HAP-1 (cell line): ENCODE results near the gene CAMK2D.

Source experiments
- DNase-seq, 2 experiments: peaks; one replicate each; pipeline ENCODE4 v3.0.0-alpha.2; 2016 to 2020; ENCODE audit warnings: low spot score in 2 of 2
- H3K27me3 ChIP-seq: fragments of 250-450 bp; sonication (Bioruptor Pico); 2 replicates; pipeline ENCODE4 v1.5.1; 2020; ENCODE audit warnings: low read depth, mild to moderate bottlenecking, moderate library complexity
- H3K36me3 ChIP-seq: fragments of 250-450 bp; sonication (Bioruptor Pico); replicated peaks from 2 replicates; pipeline ENCODE4 v1.5.1; 2020; ENCODE audit warnings: mild to moderate bottlenecking
- H3K4me1 ChIP-seq: fragments of 250-450 bp; sonication (Bioruptor Pico); 2 replicates; pipeline ENCODE4 v1.5.1; 2020; ENCODE audit warnings: mild to moderate bottlenecking
- H3K4me3 ChIP-seq: fragments of 250-450 bp; sonication (Bioruptor Pico); 2 replicates; pipeline ENCODE4 v1.5.1; 2020; ENCODE audit warnings: mild to moderate bottlenecking, moderate library complexity
- H3K9me3 ChIP-seq: fragments of 250-450 bp; sonication (Bioruptor Pico); 2 replicates; pipeline ENCODE4 v1.5.1; 2020; ENCODE audit warnings: mild to moderate bottlenecking, moderate library complexity
- in situ Hi-C: fragments of 300-500 bp; cut with MboI; formaldehyde crosslinking; loops from 3 replicates; pipeline ENCODE4 v1.14.3; 2020; ENCODE audit warnings: low sequenced_read_pairs, inconsistent platforms, mixed read lengths

The CAMK2D gene

DNA sequence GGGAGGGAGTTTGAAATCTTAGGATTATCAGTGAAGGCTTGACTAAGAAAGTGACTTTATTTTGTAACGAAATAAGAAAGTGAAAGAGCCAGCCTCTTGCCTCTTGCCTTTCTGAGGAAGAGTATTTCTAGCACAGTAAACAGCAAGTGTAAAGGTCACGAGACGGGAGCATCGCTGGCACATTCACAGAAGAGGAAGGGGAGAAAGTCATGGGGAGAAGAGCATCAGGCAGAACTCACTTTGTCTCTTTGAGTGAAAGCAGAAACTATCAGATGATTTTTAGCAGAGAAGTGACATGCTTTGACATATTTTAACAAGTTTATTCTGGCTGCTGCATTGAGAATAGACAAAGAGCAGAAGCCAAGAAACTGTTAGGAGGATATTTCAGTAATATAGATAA, 313.8 kb downstream of the CAMK2D start:
- no peaks in the 10 kb centered on the region for H3K27me3 ChIP-seq
- no peak overlapping the region for H3K4me3 ChIP-seq
- DNase-seq, result no peak
- H3K36me3 ChIP-seq, result no peaks in the 10 kb centered on the region
- H3K4me1 ChIP-seq, result peaks cover 18% of the 10 kb centered on the region
- in situ Hi-C loops, result no loop called here
- no peaks in the 10 kb centered on the region for H3K9me3 ChIP-seq

DNA sequence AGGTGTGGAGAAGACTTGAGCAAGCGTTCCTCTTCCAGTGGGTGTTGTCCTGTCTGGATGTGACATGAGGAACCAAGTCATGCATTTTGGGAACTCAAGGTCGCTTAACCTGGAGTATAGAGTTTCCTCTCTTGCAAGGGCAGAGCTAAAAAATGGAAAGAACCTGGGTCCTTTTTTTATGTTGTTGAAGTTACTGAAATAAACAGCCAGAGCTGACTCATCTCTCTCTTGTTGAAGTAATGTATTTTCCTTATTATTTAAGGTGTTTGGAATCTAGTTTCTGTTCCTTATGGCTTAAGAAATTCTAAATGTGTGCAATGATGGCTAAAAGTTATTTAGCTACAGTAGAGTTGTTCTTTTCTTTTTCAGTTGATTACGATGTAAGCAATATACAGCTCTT, 314.5 kb downstream of the CAMK2D start:
- H3K4me1 ChIP-seq, result peaks cover 11% of the 10 kb centered on the region
- H3K9me3 ChIP-seq, result no peaks in the 10 kb centered on the region
- in situ Hi-C loops, result no loop called here
- H3K4me3 ChIP-seq, result no peak overlapping the region
- no peaks in the 10 kb centered on the region for H3K36me3 ChIP-seq
- no peaks in the 10 kb centered on the region for H3K27me3 ChIP-seq
- DNase-seq, result no peak

GRCh38 chr4:113446019-113446418, 315.5 kb downstream of the CAMK2D start:
- Histone ChIP-seq H3K4me3 (no peak overlapping the region), H3K9me3 (no peaks in the 10 kb centered on the region), H3K36me3 (no peaks in the 10 kb centered on the region), H3K27me3 (no peaks in the 10 kb centered on the region), H3K4me1 (peaks cover 11% of the 10 kb centered on the region)
- peak; percentile 9 to 30 for DNase-seq
- in situ Hi-C loops, result no loop called here

- Histone ChIP-seq H3K27me3 (no peaks in the 10 kb centered on the region), H3K4me1 (peaks cover 11% of the 10 kb centered on the region), H3K36me3 (no peaks in the 10 kb centered on the region), H3K9me3 (no peaks in the 10 kb centered on the region), H3K4me3 (no peak overlapping the region)
- DNase-seq, result no peak
- in situ Hi-C loops, result no loop called here
These were observed 316.3 kb downstream of the CAMK2D start for GRCh38 chr4:113445286-113445685.

DNA sequence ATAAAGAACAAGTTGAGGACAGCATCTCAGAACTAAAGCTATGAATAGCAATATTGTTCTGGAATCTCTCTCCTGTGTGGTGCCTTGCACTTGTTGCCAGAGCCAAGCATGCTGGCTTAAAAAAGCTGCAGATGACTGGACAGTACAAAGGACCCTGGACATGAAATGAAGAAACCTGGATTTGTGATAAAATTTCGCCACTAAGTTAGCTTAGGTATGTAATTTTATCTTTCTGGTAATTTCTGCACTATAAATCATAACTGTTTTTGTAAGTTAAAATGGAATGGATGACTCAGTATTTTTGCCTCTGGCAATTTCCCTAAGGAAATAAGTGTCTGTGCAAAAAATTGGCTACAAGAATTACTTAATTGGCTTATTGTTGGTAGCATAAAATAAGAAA, 317.2 kb downstream of the CAMK2D start:
- in situ Hi-C loops, result no loop called here
- Histone ChIP-seq H3K36me3 (no peaks in the 10 kb centered on the region), H3K27me3 (no peaks in the 10 kb centered on the region), H3K4me1 (peaks cover 11% of the 10 kb centered on the region), H3K4me3 (no peak overlapping the region), H3K9me3 (no peaks in the 10 kb centered on the region)
- no peak for DNase-seq

- Histone ChIP-seq H3K4me3 (no peak overlapping the region), H3K27me3 (no peaks in the 10 kb centered on the region), H3K9me3 (no peaks in the 10 kb centered on the region), H3K4me1 (peaks cover 7% of the 10 kb centered on the region), H3K36me3 (no peaks in the 10 kb centered on the region)
- DNase-seq, result no peak
- in situ Hi-C loops, result no loop called here
These were observed 318.7 kb downstream of the CAMK2D start for GRCh38 chr4:113442826-113443225.

GRCh38 chr4:113440371-113440770, 321.2 kb downstream of the CAMK2D start:
- H3K36me3 ChIP-seq, result no peaks in the 10 kb centered on the region
- peaks cover under 1% of the 10 kb centered on the region; the same call in 1 of the 2 replicates for H3K4me1 ChIP-seq
- H3K9me3 ChIP-seq, result no peaks in the 10 kb centered on the region
- DNase-seq, result no peak
- H3K4me3 ChIP-seq, result no peak overlapping the region
- in situ Hi-C loops, result no loop called here
- H3K27me3 ChIP-seq, result no peaks in the 10 kb centered on the region

- no peak overlapping the region for H3K4me3 ChIP-seq
- DNase-seq, result no peak
- in situ Hi-C loops, result no loop called here
- no peaks in the 10 kb centered on the region for H3K4me1 ChIP-seq
- H3K36me3 ChIP-seq, result no peaks in the 10 kb centered on the region
- no peaks in the 10 kb centered on the region for H3K27me3 ChIP-seq
- H3K9me3 ChIP-seq, result no peaks in the 10 kb centered on the region
These were observed 322.9 kb downstream of the CAMK2D start for GRCh38 chr4:113438596-113438995.

- no peak for DNase-seq
These were observed 324.4 kb downstream of the CAMK2D start for GRCh38 chr4:113437129-113437528.

GRCh38 chr4:113436360-113436759, 325.2 kb downstream of the CAMK2D start:
- in situ Hi-C loops, result no loop called here
- Histone ChIP-seq H3K4me1 (no peaks in the 10 kb centered on the region), H3K9me3 (no peaks in the 10 kb centered on the region; the same call in 1 of the 2 replicates), H3K36me3 (no peaks in the 10 kb centered on the region), H3K27me3 (no peaks in the 10 kb centered on the region), H3K4me3 (no peak overlapping the region)
- DNase-seq, result no peak

More at GRCh38 chr4:113437129-113437528, 324.4 kb downstream of the CAMK2D start:
- Histone ChIP-seq H3K36me3 (no peaks in the 10 kb centered on the region), H3K27me3 (no peaks in the 10 kb centered on the region), H3K4me3 (no peak overlapping the region), H3K4me1 (no peaks in the 10 kb centered on the region), H3K9me3 (no peaks in the 10 kb centered on the region; the same call in 1 of the 2 replicates)
- in situ Hi-C loops, result no loop called here

DNA sequence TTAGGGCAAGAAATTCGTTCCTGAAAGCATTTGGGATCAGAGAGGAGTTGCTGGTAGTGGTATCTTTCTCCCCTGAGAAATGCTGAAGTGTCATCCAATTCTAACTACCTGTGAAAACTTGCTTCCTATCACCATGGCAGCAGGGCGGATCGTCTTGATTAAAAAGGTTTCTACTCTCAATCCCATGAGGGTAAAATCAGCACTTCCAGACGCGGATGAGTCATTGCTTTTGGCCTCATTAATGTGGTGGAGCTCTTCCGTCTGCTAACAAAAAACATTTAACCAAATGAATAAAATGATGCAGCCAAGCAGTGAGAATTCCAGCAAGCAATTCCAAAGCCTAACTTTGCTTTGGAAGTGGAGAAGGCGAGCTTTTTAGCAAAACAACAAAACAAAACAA, 325.6 kb downstream of the CAMK2D start:
- in situ Hi-C loops, result no loop called here
- no peaks in the 10 kb centered on the region for H3K4me1 ChIP-seq
- no peak for DNase-seq
- H3K9me3 ChIP-seq, result no peaks in the 10 kb centered on the region; the same call in 1 of the 2 replicates
- H3K27me3 ChIP-seq, result no peaks in the 10 kb centered on the region
- H3K36me3 ChIP-seq, result no peaks in the 10 kb centered on the region
- no peak overlapping the region for H3K4me3 ChIP-seq

- DNase-seq, result no peak
- H3K4me1 ChIP-seq, result no peaks in the 10 kb centered on the region
- in situ Hi-C loops, result no loop called here
- no peaks in the 10 kb centered on the region for H3K36me3 ChIP-seq
- H3K27me3 ChIP-seq, result no peaks in the 10 kb centered on the region
- no peaks in the 10 kb centered on the region; the same call in 1 of the 2 replicates for H3K9me3 ChIP-seq
- H3K4me3 ChIP-seq, result no peak overlapping the region
These were observed 327.3 kb downstream of the CAMK2D start for GRCh38 chr4:113434247-113434587.

DNA sequence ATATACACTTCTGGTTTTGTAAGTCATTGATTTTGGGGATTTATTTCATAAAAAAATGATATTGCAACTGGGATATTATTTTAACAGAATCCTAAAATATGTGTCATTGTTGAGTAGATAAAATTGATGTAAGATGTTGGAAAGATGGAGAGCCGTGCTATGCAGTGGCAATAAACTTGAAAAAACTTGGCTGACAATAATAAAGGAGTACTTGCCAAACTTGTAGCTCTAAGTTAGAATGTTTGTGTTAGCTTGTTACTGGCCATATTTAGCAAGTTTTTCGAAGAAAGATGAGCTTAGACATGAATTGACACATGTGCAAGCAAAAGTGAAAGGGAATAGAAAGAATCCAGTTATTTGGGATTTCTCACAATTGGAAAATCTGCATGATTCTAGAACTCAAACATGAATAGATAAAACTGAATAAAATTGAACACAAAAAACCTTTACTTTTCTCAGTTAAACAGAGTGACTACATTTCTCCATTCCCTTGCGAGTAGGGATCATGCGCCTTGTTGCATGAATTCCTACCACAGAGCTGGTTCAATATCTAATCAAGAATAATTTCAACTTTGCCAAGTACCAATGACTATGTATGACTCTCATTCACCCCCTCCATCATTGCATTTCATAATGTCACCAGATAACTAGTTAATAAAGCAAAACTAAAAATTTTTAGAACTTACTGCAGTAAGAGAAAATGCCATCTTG, 327.8 kb downstream of the CAMK2D start:
- no peak for DNase-seq
- in situ Hi-C loops, result no loop called here
- H3K4me3 ChIP-seq, result no peak overlapping the region

GRCh38 chr4:113433116-113433515, 328.4 kb downstream of the CAMK2D start:
- no peak for DNase-seq
- in situ Hi-C loops, result no loop called here
- Histone ChIP-seq H3K4me1 (no peaks in the 10 kb centered on the region), H3K4me3 (no peak overlapping the region), H3K36me3 (no peaks in the 10 kb centered on the region), H3K27me3 (no peaks in the 10 kb centered on the region), H3K9me3 (no peaks in the 10 kb centered on the region; the same call in 1 of the 2 replicates)

More for the DNA sequence above, 327.8 kb downstream of the CAMK2D start:
- Histone ChIP-seq H3K27me3 (no peaks in the 10 kb centered on the region), H3K36me3 (no peaks in the 10 kb centered on the region), H3K9me3 (no peaks in the 10 kb centered on the region; the same call in 1 of the 2 replicates), H3K4me1 (no peaks in the 10 kb centered on the region)

GRCh38 chr4:113423631-113424030, 337.9 kb downstream of the CAMK2D start:
- no peaks in the 10 kb centered on the region for H3K27me3 ChIP-seq
- no peaks in the 10 kb centered on the region for H3K4me1 ChIP-seq
- no peak overlapping the region for H3K4me3 ChIP-seq
- DNase-seq, result no peak
- in situ Hi-C loops, result no loop called here
- peaks cover 6% of the 10 kb centered on the region for H3K9me3 ChIP-seq
- no peaks in the 10 kb centered on the region for H3K36me3 ChIP-seq
